GM19372 (cell line): Measurements from ENCODE around the gene AP1S2.
A peak's percentile ranks its signal among the peaks of the same experiment; 100 is the strongest.

ENCODE experiments used
- ATAC-seq: cut with Tn5 transposase; IDR thresholded peaks from one replicate; pipeline ENCODE4 v1.9.1; 2021; ENCODE audit warnings: mild to moderate bottlenecking, low read depth, moderate library complexity; ENCODE audit not compliant: unreplicated experiment

Gene AP1S2

GRCh38 chrX:15814771-15815365 lies 39.7 kb downstream of the AP1S2 start:
- no peak for ATAC-seq

- no peak for ATAC-seq
Measured at GRCh38 chrX:15813416-15813815, 41.2 kb downstream of the AP1S2 start.

GRCh38 chrX:15812192-15812938 lies 42.2 kb downstream of the AP1S2 start:
- ATAC-seq = no peak

- ATAC-seq = no peak
Measured at GRCh38 chrX:15808254-15808653, 46.4 kb downstream of the AP1S2 start.

- ATAC-seq = no peak
Measured at GRCh38 chrX:15804563-15804962, 50.0 kb downstream of the AP1S2 start.

- ATAC-seq = no peak
Measured at GRCh38 chrX:15797707-15798106, 56.9 kb downstream of the AP1S2 start.

- peak; percentile 21 for ATAC-seq
Measured at GRCh38 chrX:15790769-15791290, 63.8 kb downstream of the AP1S2 start.

- ATAC-seq = peak; percentile 87
Measured at GRCh38 chrX:15789979-15790768, 64.4 kb downstream of the AP1S2 start, which contains the start of gene ZRSR2. Gene ZRSR2, plus strand, starts transcription at chrX:15790484. Its CDS starts 12 bp downstream, at chrX:15790496.

- ATAC-seq = no peak
Measured at GRCh38 chrX:15786915-15787314, 67.7 kb downstream of the AP1S2 start.

- ATAC-seq = no peak
Measured at GRCh38 chrX:15785176-15785750, 69.3 kb downstream of the AP1S2 start.

- peak; percentile 81 for ATAC-seq
Measured at GRCh38 chrX:15781961-15782699, 72.5 kb downstream of the AP1S2 start.
